IMR-90 (cell line): ENCODE results near the gene UPK1B. TPM values are rescaled to one million over a fixed set of nuclear protein-coding genes. Genes with fewer than 3 reads are reported as not detected.
A peak's percentile ranks its signal among the peaks of the same experiment; 100 is the strongest.

Experiments used
- ATAC-seq: fragments of 200-7000 bp; cut with Tn5 transposase; 2 replicates; pipeline ENCODE4 v1.9.1; 2020; ENCODE audit warnings: low read depth, mild to moderate bottlenecking, moderate library complexity
- BruUV-seq: library from RNA; stranded (reverse); fragments of 400-500 nt; replicated peaks from 2 replicates; lab custom pipeline; 2021; lab: Mats Ljungman, UMichigan
- CTCF ChIA-PET: fragments of 300-600 bp; formaldehyde crosslinking; extraction: SDS; loops from one replicate; lab custom pipeline; 2021; ENCODE audit warnings: antibody characterized with exemption; lab: Yijun Ruan, JAX
- POLR2A ChIA-PET: fragments of 300-600 bp; sonication (Branson Sonifier 250); formaldehyde crosslinking; loops from one replicate; lab custom pipeline; 2022; ENCODE audit warnings: antibody characterized with exemption; ENCODE audit not compliant: unreplicated experiment; lab: Charles Lee
- DNase-seq: peaks from one replicate; pipeline ENCODE4 v3.0.0; 2013
- H2AFZ ChIP-seq: replicated peaks from 2 replicates; pipeline ENCODE3; 2013; ENCODE audit warnings: low read length, mild to moderate bottlenecking; ENCODE audit not compliant: poor library complexity
- H2AK5ac ChIP-seq: 2 replicates; pipeline ENCODE4 v1.6.1; 2013; ENCODE audit warnings: low read depth, low read length, inconsistent platforms
- H2AK9ac ChIP-seq: replicated peaks from 2 replicates; pipeline ENCODE3; 2013; ENCODE audit warnings: mild to moderate bottlenecking, low read depth, low read length, moderate library complexity; ENCODE audit not compliant: poor library complexity
- H2BK120ac ChIP-seq: 2 replicates; pipeline ENCODE4 v1.6.1; 2013; ENCODE audit warnings: low read depth, low read length, inconsistent platforms
- H2BK15ac ChIP-seq: 3 replicates; pipeline ENCODE4 v1.6.1; 2013; ENCODE audit warnings: low read depth, low read length, inconsistent platforms
- H2BK20ac ChIP-seq: 2 replicates; pipeline ENCODE4 v1.6.1; 2013; ENCODE audit warnings: low read depth, mild to moderate bottlenecking, inconsistent platforms, low read length, moderate library complexity
- H2BK5ac ChIP-seq: 2 replicates; pipeline ENCODE4 v1.6.1; 2013; ENCODE audit warnings: mild to moderate bottlenecking, low read depth, low read length, inconsistent platforms; ENCODE audit not compliant: poor library complexity, severe bottlenecking
- H3K14ac ChIP-seq: replicated peaks from 2 replicates; pipeline ENCODE4 v1.6.1; 2013; ENCODE audit warnings: low read depth, low read length, inconsistent platforms
- H3K18ac ChIP-seq: 2 replicates; pipeline ENCODE4 v1.6.1; 2013; ENCODE audit warnings: low read depth, low read length, control low read depth
- H3K23ac ChIP-seq: 2 replicates; pipeline ENCODE4 v1.6.1; 2013; ENCODE audit warnings: low read depth, low read length, inconsistent platforms
- H3K27ac ChIP-seq: 2 replicates; pipeline ENCODE4 v1.5.1; 2013; ENCODE audit warnings: mild to moderate bottlenecking, control low read depth, low read length; ENCODE audit not compliant: insufficient read depth
- H3K27me3 ChIP-seq: 2 replicates; pipeline ENCODE4 v1.6.1; 2013; ENCODE audit warnings: low read length; ENCODE audit not compliant: control insufficient read depth, insufficient read depth
- H3K36me3 ChIP-seq: 2 replicates; pipeline ENCODE4 v1.6.1; 2013; ENCODE audit warnings: low read length, mixed read lengths; ENCODE audit not compliant: control insufficient read depth, insufficient read depth
- H3K4ac ChIP-seq: 2 replicates; pipeline ENCODE4 v1.6.1; 2013; ENCODE audit warnings: low read depth, low read length, inconsistent platforms
- H3K4me1 ChIP-seq: 2 replicates; pipeline ENCODE4 v1.6.1; 2013; ENCODE audit warnings: low read length, mixed read lengths; ENCODE audit not compliant: control insufficient read depth, insufficient read depth
- H3K4me2 ChIP-seq: 2 replicates; pipeline ENCODE4 v1.6.1; 2013; ENCODE audit warnings: low read depth, mild to moderate bottlenecking, control low read depth, low read length, moderate library complexity
- H3K4me3 ChIP-seq: 2 replicates; pipeline ENCODE4 v1.5.1; 2013; ENCODE audit warnings: low read depth, mild to moderate bottlenecking, control low read depth, low read length, moderate library complexity; ENCODE audit not compliant: insufficient read depth
- H3K56ac ChIP-seq: 2 replicates; pipeline ENCODE4 v1.6.1; 2013; ENCODE audit warnings: low read length, inconsistent platforms; ENCODE audit not compliant: insufficient read depth; ENCODE audit errors: extremely low read depth
- H3K79me1 ChIP-seq, 2 experiments: 2 replicates each; pipeline ENCODE4 v1.6.1; 2013; ENCODE audit warnings: low read length in 2 of 2, inconsistent platforms in 1 of 2, low read depth in 1 of 2
- H3K9ac ChIP-seq: 2 replicates; pipeline ENCODE4 v1.6.1; 2013; ENCODE audit warnings: low read depth, low read length, control low read depth
- H3K9me1 ChIP-seq: 2 replicates; pipeline ENCODE4 v1.6.1; 2013; ENCODE audit warnings: low read length, inconsistent platforms; ENCODE audit not compliant: insufficient read depth
- H3K9me3 ChIP-seq: 2 replicates; pipeline ENCODE4 v1.6.1; 2013; ENCODE audit warnings: low read length; ENCODE audit not compliant: control insufficient read depth, insufficient read depth
- H4K20me1 ChIP-seq: 2 replicates; pipeline ENCODE4 v1.6.1; 2013; ENCODE audit warnings: low read length, inconsistent platforms; ENCODE audit not compliant: insufficient read depth
- H4K5ac ChIP-seq: 2 replicates; pipeline ENCODE4 v1.6.1; 2013; ENCODE audit warnings: mild to moderate bottlenecking, low read depth, low read length, control low read depth
- H4K8ac ChIP-seq, 2 experiments: 2 replicates each; pipeline ENCODE4 v1.6.1; 2013; ENCODE audit warnings: low read depth in 2 of 2, low read length in 2 of 2, control low read depth in 1 of 2, inconsistent platforms in 1 of 2
- H4K91ac ChIP-seq: 2 replicates; pipeline ENCODE4 v1.6.1; 2013; ENCODE audit warnings: low read depth, low read length, inconsistent platforms; ENCODE audit not compliant: insufficient read depth
- NFE2L2 ChIP-seq: fragments of 150-350 bp; IDR thresholded peaks from 2 replicates; pipeline ENCODE4 v1.6.1; 2016; ENCODE audit warnings: low read depth, mild to moderate bottlenecking, low read length
- POLR2A ChIP-seq: IDR thresholded peaks from 2 replicates; pipeline ENCODE4 v1.6.1; 2012; ENCODE audit warnings: mild to moderate bottlenecking, low read depth, low read length
- RAD21 ChIP-seq: IDR thresholded peaks from 2 replicates; pipeline ENCODE4 v1.6.1; 2012; ENCODE audit warnings: low read length, improper control_type of control experiment
- SMC3 ChIP-seq: fragments of 150-350 bp; IDR thresholded peaks from 2 replicates; pipeline ENCODE4 v1.6.1; 2016; ENCODE audit warnings: low read depth, mild to moderate bottlenecking, antibody characterized with exemption, low read length, moderate library complexity
- WGBS, 2 experiments: methylation state at CpG; one replicate each; pipeline versions ENCODE4 v1.1.5 to v1.1.7; 2013; ENCODE audit warnings: missing lambda C conversion rate in 2 of 2; ENCODE audit not compliant: insufficient read length in 1 of 2; ENCODE audit errors: extremely low coverage in 2 of 2; 5-methylcytosine and 5-hydroxymethylcytosine counted together
- dilution Hi-C: fragments of 300-500 bp; cut with HindIII; formaldehyde crosslinking; loops from one replicate; pipeline ENCODE4 v1.14.3; 2018; ENCODE audit warnings: low sequenced_read_pairs; ENCODE audit not compliant: unreplicated experiment
- in situ Hi-C: fragments of 300-500 bp; cut with MboI; formaldehyde crosslinking; loops from 3 replicates; pipeline ENCODE4 v1.14.3; 2019; ENCODE audit warnings: low sequenced_read_pairs, inconsistent platforms, mixed read lengths
- intact Hi-C: fragments of 100-400 bp; cut with micrococcal nuclease; formaldehyde crosslinking; loops from 2 replicates; pipeline ENCODE4 v1.10.0; 2022
- polyA plus RNA-seq, 3 experiments: library from polyadenylated mRNA; depleted of rRNA; stranded (reverse); fragments of >200 nt; gene quantifications; 2 replicates each; pipeline ENCODE4 v1.2.3, GENCODE V29; 2012; ENCODE audit warnings: low replicate concordance in 1 of 3
- total RNA-seq: library from RNA; depleted of rRNA; stranded (reverse); fragments of >200 nt; gene quantifications from 2 replicates; pipeline ENCODE4 v1.2.3, GENCODE V29; 2012
- TF ChIP-seq, protein P1 (sequence below): fragments of 150-350 bp; IDR thresholded peaks from 2 replicates; pipeline ENCODE4 v1.6.1; 2017; ENCODE audit warnings: mild to moderate bottlenecking, antibody characterized with exemption, low read length, low read depth
- TF ChIP-seq, protein P2 (sequence below): conservative IDR thresholded peaks from 2 replicates; pipeline ENCODE4 v1.5.1; 2012; ENCODE audit warnings: mild to moderate bottlenecking, low read depth, low read length, improper control_type of control experiment

UPK1B gene
- total and polyA plus RNA-seq, 2 of the 4 experiments (the other 2 are of a cell fraction) = 0.36 to 0.55 TPM

DNA sequence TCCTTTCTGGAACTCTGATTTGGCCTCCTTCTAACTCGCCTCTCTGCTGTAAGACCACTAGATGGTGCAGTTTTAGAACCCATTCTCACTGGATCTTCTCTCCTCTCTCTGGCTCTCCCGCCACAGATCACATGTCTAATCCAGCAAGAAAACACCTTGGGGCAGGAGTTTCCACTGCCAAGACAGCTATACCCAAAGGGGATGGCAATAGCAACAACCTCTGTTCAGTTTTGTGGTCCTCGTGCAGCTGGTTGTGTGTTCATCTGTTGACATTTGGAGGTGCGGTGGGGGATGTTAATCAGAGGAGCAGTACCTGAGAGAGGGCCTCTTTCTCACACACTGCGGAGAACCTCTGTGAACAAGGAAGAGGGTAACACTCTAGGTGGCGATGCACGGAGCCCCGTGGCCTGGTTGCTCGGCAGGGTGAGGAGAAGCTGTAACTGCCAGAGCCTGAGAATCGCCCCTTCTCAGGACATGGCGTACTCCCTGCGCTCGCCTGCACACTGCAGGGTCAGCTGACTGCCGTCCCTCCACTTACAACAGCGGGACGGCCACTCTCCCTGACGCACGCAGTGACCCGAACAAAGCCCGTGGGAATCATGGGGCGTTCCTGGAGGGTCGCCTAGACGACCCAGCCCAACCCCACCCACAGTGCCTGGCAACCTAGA lies 27.8 kb upstream of the UPK1B start, which contains the start of gene TEX55:
TSS of gene TEX55 (plus strand) at position 666 of the 668 bp plus-strand sequence. CDS start 25 bp downstream, outside the sequence.
- dilution Hi-C loops (no loop called here), in situ Hi-C loops (loop anchor here (5.0 to 25.0 kb wide), 2 partner anchors 97 to 542 kb away; partner anchors contain the start of genes B4GALT4 and COX17), intact Hi-C loops (loop anchor here (1.0 to 5.0 kb wide), 5 partner anchors 37 to 536 kb away; no protein-coding TSS in a partner anchor)
- peak; percentile 81 for TF ChIP-seq RAD21
- TF ChIP-seq, protein P1, sequence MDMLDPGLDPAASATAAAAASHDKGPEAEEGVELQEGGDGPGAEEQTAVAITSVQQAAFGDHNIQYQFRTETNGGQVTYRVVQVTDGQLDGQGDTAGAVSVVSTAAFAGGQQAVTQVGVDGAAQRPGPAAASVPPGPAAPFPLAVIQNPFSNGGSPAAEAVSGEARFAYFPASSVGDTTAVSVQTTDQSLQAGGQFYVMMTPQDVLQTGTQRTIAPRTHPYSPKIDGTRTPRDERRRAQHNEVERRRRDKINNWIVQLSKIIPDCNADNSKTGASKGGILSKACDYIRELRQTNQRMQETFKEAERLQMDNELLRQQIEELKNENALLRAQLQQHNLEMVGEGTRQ = peak; percentile 49; the same call in 1 of the 2 replicates
- peak; percentile 76 for TF ChIP-seq SMC3
- TF ChIP-seq NFE2L2 = no peak
- TF ChIP-seq, protein P2, sequence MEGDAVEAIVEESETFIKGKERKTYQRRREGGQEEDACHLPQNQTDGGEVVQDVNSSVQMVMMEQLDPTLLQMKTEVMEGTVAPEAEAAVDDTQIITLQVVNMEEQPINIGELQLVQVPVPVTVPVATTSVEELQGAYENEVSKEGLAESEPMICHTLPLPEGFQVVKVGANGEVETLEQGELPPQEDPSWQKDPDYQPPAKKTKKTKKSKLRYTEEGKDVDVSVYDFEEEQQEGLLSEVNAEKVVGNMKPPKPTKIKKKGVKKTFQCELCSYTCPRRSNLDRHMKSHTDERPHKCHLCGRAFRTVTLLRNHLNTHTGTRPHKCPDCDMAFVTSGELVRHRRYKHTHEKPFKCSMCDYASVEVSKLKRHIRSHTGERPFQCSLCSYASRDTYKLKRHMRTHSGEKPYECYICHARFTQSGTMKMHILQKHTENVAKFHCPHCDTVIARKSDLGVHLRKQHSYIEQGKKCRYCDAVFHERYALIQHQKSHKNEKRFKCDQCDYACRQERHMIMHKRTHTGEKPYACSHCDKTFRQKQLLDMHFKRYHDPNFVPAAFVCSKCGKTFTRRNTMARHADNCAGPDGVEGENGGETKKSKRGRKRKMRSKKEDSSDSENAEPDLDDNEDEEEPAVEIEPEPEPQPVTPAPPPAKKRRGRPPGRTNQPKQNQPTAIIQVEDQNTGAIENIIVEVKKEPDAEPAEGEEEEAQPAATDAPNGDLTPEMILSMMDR = peak; percentile 76
- TF ChIP-seq POLR2A = no peak
- Histone ChIP-seq H3K14ac (peak within 1 kb of the TSS; percentile 70; the same call in 1 of the 2 replicates), H3K56ac (no peak within 1 kb of the TSS), H2BK15ac (peak within 1 kb of the TSS; percentile 85), H3K18ac (peak within 1 kb of the TSS; percentile 88; the same call in 1 of the 2 replicates), H4K8ac (peak within 1 kb of the TSS; percentile 19 to 77; a peak in 2 of 4 replicates), H3K9me1 (peaks cover 2% of the 10 kb centered on the region; the same call in 1 of the 2 replicates), H2BK120ac (peak within 1 kb of the TSS; percentile 90), H3K27ac (no peak within 1 kb of the TSS), H3K4me2 (no peak within 1 kb of the TSS), H3K9me3 (no peaks in the 10 kb centered on the region), H3K9ac (no peak within 1 kb of the TSS; the same call in 1 of the 2 replicates), H3K27me3 (no peaks in the 10 kb centered on the region), H2BK5ac (peak within 1 kb of the TSS; percentile 60), H3K4me1 (peaks cover 4% of the 10 kb centered on the region), H2AFZ (peak within 1 kb of the TSS; percentile 93), H4K20me1 (no peaks in the 10 kb centered on the region), H3K4me3 (no peak within 1 kb of the TSS), H2BK20ac (peak within 1 kb of the TSS; percentile 90), H3K79me1 (no peaks in the 10 kb centered on the region), H4K91ac (peak within 1 kb of the TSS; percentile 83), H2AK9ac (peak within 1 kb of the TSS; percentile 92), H3K36me3 (no peaks in the 10 kb centered on the region), H3K4ac (peak within 1 kb of the TSS; percentile 79), H2AK5ac (peak within 1 kb of the TSS; percentile 95), H4K5ac (peak within 1 kb of the TSS; percentile 61), H3K23ac (no peak within 1 kb of the TSS)
- BruUV-seq = no TSS peak
- WGBS, 2 experiments = 93% methylated on average over 2 of the region's 23 CpGs; no CpG with 5 or more reads in 1 of the 2 experiments
- peak; percentile 81 for ATAC-seq
- DNase-seq = peak; percentile 61
- POLR2A ChIA-PET = interaction anchor here (0.5 kb wide), 1 partner anchor 9 kb away, joined by 3 read pairs; no protein-coding TSS in a partner anchor
- CTCF ChIA-PET = interaction anchor here (0.7 to 1.9 kb wide), 3 partner anchors 63 to 96 kb away, joined by 3 to 9 read pairs (median 3); partner anchors contain the start of gene B4GALT4
